Renal cortical epithelial cell (primary cell): ENCODE results near the gene SLC25A24. TPM values are rescaled to one million over a fixed set of nuclear protein-coding genes. Genes with fewer than 3 reads are reported as not detected.
"Not testable (repeated sequence)": the region's sequence is repeated elsewhere in the genome, so short reads cannot be mapped to it uniquely, and the experiment has no call there.

ENCODE experiments used
- DNase-seq: peaks from one replicate; pipeline ENCODE4 v3.0.0-alpha.2; 2011; ENCODE audit warnings: low read depth
- total RNA-seq: library from RNA; depleted of rRNA; stranded (reverse); fragments of >200 nt; gene quantifications from 2 replicates; pipeline ENCODE4 v1.2.3, GENCODE V29; 2014

Gene SLC25A24
- total RNA-seq, result 67.5 and 105 TPM in 2 replicates

GRCh38 chr1:108199781-108200686 lies at the start of gene SLC25A24:
SLC25A24 (minus strand) TSS chr1:108200343; CDS start chr1:108200138, 205 bp downstream.
- peak; percentile 30 for DNase-seq

GRCh38 chr1:108243976-108244375 lies 43.8 kb upstream of the SLC25A24 start, which contains the start of gene NBPF4:
NBPF4 (minus strand) TSS chr1:108244076; CDS start chr1:108243761, 315 bp downstream.
- DNase-seq, result not testable (repeated sequence)

GRCh38 chr1:108239426-108239825 lies 39.3 kb upstream of the SLC25A24 start:
- not testable (repeated sequence) for DNase-seq

- DNase-seq, result not testable (repeated sequence)
Observed at GRCh38 chr1:108235308-108235707, 35.2 kb upstream of the SLC25A24 start.

GRCh38 chr1:108232183-108232582 lies 32.0 kb upstream of the SLC25A24 start:
- DNase-seq, result not testable (repeated sequence)

GRCh38 chr1:108229976-108230375 lies 29.8 kb upstream of the SLC25A24 start:
- DNase-seq, result not testable (repeated sequence)

- not testable (repeated sequence) for DNase-seq
Observed at GRCh38 chr1:108227772-108228171, 27.6 kb upstream of the SLC25A24 start.

- DNase-seq, result not testable (repeated sequence)
Observed at GRCh38 chr1:108226855-108227254, 26.7 kb upstream of the SLC25A24 start.

- not testable (repeated sequence) for DNase-seq
Observed at GRCh38 chr1:108223226-108223625, 23.1 kb upstream of the SLC25A24 start.

GRCh38 chr1:108217515-108218174 lies 17.5 kb upstream of the SLC25A24 start:
- DNase-seq, result not testable (repeated sequence)

GRCh38 chr1:108217007-108217406 lies 16.9 kb upstream of the SLC25A24 start:
- not testable (repeated sequence) for DNase-seq

- not testable (repeated sequence) for DNase-seq
Observed at GRCh38 chr1:108216028-108216890, 16.1 kb upstream of the SLC25A24 start.

GRCh38 chr1:108214641-108215465 lies 14.7 kb upstream of the SLC25A24 start:
- peak; percentile 56 for DNase-seq

GRCh38 chr1:108211014-108211413 lies 10.9 kb upstream of the SLC25A24 start:
- no peak for DNase-seq

GRCh38 chr1:108209456-108210108 lies 9.4 kb upstream of the SLC25A24 start:
- DNase-seq, result no peak

GRCh38 chr1:108208724-108209446 lies 8.7 kb upstream of the SLC25A24 start:
- no peak for DNase-seq

- not testable (repeated sequence) for DNase-seq
Observed at GRCh38 chr1:108203582-108203981, 3.4 kb upstream of the SLC25A24 start.

GRCh38 chr1:108201687-108202086 lies 1.5 kb upstream of the SLC25A24 start:
- DNase-seq, result no peak

- DNase-seq, result peak; percentile 78
Observed at GRCh38 chr1:108200687-108201051, 526 bp upstream of the SLC25A24 start.
